Breast epithelium (tissue), 4 donors: ENCODE data around the gene ATAD3B. TPM values are rescaled to one million over a fixed set of nuclear protein-coding genes. Genes with fewer than 3 reads are reported as not detected.

Source experiments
- DNase-seq, 2 donors: peaks; one replicate each; pipeline ENCODE4 v3.0.0-alpha.2; 2019; ENCODE audit warnings: low spot score in 2 of 2
- H3K27ac ChIP-seq, 2 donors: fragments of 200-600 bp; sonication (generic) in 1 of 2; one replicate each; pipeline ENCODE4 v1.5.1; 2016 to 2019; ENCODE audit warnings: mild to moderate bottlenecking in 1 of 2
- H3K27me3 ChIP-seq, 2 donors: fragments of 200-600 bp; sonication (generic) in 1 of 2; one replicate each; pipeline versions ENCODE4 v1.5.1 to v1.6.0; 2017 to 2019; ENCODE audit warnings: control low read depth in 1 of 2, mild to moderate bottlenecking in 1 of 2
- H3K36me3 ChIP-seq: fragments of 200-600 bp; one replicate; pipeline ENCODE4 v1.5.1; 2019
- H3K4me1 ChIP-seq, 2 donors: fragments of 200-600 bp; sonication (generic); one replicate each; pipeline ENCODE4 v1.5.1; 2016 to 2019; ENCODE audit warnings: control low read depth in 1 of 2
- H3K4me3 ChIP-seq, 3 donors: fragments of 200-600 bp; sonication (generic); 1 replicate in 2 of 3; 2 replicates in 1 of 3; pipeline ENCODE4 v1.5.1; 2016 to 2019; ENCODE audit warnings: mild to moderate bottlenecking in 3 of 3, moderate library complexity in 2 of 3
- H3K9me3 ChIP-seq, 2 donors: fragments of 200-600 bp; sonication (generic) in 1 of 2; one replicate each; pipeline ENCODE4 v1.5.1; 2016 to 2019; ENCODE audit warnings: control low read depth in 1 of 2
- CTCF ChIP-seq, 3 donors: fragments of 450-650 bp; IDR thresholded peaks; one replicate each; pipeline ENCODE4 v1.5.1; 2016 to 2017; ENCODE audit warnings: antibody characterized with exemption in 3 of 3, mild to moderate bottlenecking in 3 of 3, moderate library complexity in 3 of 3
- POLR2A ChIP-seq: fragments of 450-650 bp; IDR thresholded peaks from one replicate; pipeline ENCODE4 v1.6.1; 2016; ENCODE audit warnings: antibody characterized with exemption, mild to moderate bottlenecking, moderate library complexity
- POLR2AphosphoS5 ChIP-seq, 3 donors: sonication (generic); formaldehyde crosslinking; IDR thresholded peaks; one replicate each; pipeline ENCODE4 v1.6.1; 2017; ENCODE audit warnings: antibody characterized with exemption in 3 of 3
- intact Hi-C: fragments of 100-400 bp; cut with DNase I; formaldehyde crosslinking; loops from one replicate; pipeline ENCODE4 v1.15.1; 2023; ENCODE audit warnings: low total_unique reads
- total RNA-seq, 3 donors: library from RNA; depleted of rRNA; stranded (reverse); fragments of >200 nt; gene quantifications; one replicate each; pipeline ENCODE4 v1.1.0, GENCODE V29; 2016

Gene ATAD3B
- total RNA-seq, 3 donors from 2014 or later = 9.9 to 22.9 (median 22.4) TPM

GRCh38 chr1:1540818-1541628, 69.5 kb downstream of the ATAD3B start:
- Histone ChIP-seq H3K4me1 (peaks cover 0 to 14% of the 10 kb centered on the region in 2 donors), H3K9me3 (no peaks in the 10 kb centered on the region), H3K27ac (peak overlapping the region; percentile 61 to 86), H3K4me3 (peak overlapping the region; percentile 55 to 90 (median 68)), H3K27me3 (no peaks in the 10 kb centered on the region), H3K36me3 (no peaks in the 10 kb centered on the region)
- no peak for DNase-seq
- intact Hi-C loops = no loop called here
- TF ChIP-seq POLR2A = no peak
- TF ChIP-seq CTCF (IDR thresholded peaks at IDR 0.05) = no peak
- TF ChIP-seq POLR2AphosphoS5 (IDR thresholded peaks at IDR 0.05) = no peak

GRCh38 chr1:1541956-1542765, 70.6 kb downstream of the ATAD3B start:
- intact Hi-C loops = no loop called here

DNA sequence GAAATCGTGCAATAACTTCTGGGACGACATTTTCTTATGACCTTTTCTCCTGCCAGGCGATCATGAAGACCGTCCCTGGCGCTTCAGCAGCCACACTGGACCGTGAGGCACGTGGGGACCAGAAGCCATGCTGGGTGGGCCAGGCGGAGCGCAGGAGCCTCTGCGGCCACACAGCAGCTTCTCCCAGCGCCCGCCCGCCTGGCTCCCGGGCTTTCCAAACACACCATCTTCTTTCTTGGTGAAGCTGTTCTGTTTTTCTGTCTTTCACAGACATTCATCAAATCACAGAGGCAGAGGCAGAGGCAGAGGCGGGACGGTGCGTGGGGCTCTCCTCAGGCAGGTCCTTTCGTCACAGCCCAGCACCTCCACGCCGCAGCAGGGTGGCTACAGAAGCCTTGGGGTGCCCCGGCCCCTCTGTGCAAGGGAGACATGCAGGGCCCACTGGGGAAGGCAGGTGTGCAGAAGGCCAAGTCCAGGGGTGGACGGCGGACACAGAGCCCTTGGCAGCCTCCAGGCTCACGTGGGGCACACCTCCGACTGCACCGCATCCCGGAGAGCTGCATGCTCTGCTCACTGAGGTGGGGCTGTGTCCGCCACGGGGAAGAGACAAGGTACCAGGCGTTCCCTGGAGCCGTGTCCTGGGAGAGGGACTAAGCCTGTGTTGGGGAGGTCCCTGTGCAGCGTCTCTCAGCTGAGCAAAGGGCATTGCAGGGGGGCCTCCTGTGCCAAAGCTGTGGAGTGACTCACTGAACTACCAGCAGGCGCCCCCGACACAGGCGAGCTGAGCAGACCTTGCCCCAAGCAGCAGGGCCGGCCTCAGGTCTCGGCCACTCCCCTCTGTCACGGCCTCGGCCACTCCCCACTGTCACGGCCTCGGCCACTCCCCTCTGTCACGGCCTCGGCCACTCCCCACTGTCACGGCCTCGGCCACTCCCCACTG, 71.5 kb downstream of the ATAD3B start:
- H3K9me3 ChIP-seq = no peaks in the 10 kb centered on the region
- TF ChIP-seq CTCF (IDR thresholded peaks at IDR 0.05) (no peak), POLR2A (no peak), POLR2AphosphoS5 (IDR thresholded peaks at IDR 0.05) (no peak)
- no peaks in the 10 kb centered on the region for H3K27me3 ChIP-seq
- H3K4me3 ChIP-seq = peak overlapping the region in 1 of 3 donors; percentile 35
- intact Hi-C loops = no loop called here
- H3K4me1 ChIP-seq = peaks cover 0 to 14% of the 10 kb centered on the region in 2 donors
- DNase-seq = no peak
- H3K36me3 ChIP-seq = no peaks in the 10 kb centered on the region
- no peak overlapping the region for H3K27ac ChIP-seq

More at GRCh38 chr1:1541956-1542765, 70.6 kb downstream of the ATAD3B start:
- Histone ChIP-seq H3K27ac (no peak overlapping the region), H3K4me3 (no peak overlapping the region), H3K36me3 (no peaks in the 10 kb centered on the region), H3K4me1 (peaks cover 0 to 14% of the 10 kb centered on the region in 2 donors), H3K9me3 (no peaks in the 10 kb centered on the region), H3K27me3 (no peaks in the 10 kb centered on the region)
- DNase-seq = no peak
- no peak for TF ChIP-seq CTCF (IDR thresholded peaks at IDR 0.05)
- no peak for TF ChIP-seq POLR2A
- no peak for TF ChIP-seq POLR2AphosphoS5 (IDR thresholded peaks at IDR 0.05)

GRCh38 chr1:1543706-1544099, 72.1 kb downstream of the ATAD3B start:
- intact Hi-C loops = no loop called here

GRCh38 chr1:1544544-1544943, 73.0 kb downstream of the ATAD3B start:
- Histone ChIP-seq H3K27ac (no peak overlapping the region), H3K27me3 (no peaks in the 10 kb centered on the region), H3K36me3 (no peaks in the 10 kb centered on the region), H3K9me3 (no peaks in the 10 kb centered on the region), H3K4me3 (no peak overlapping the region), H3K4me1 (peaks cover 0 to 10% of the 10 kb centered on the region in 2 donors)
- TF ChIP-seq POLR2A (no peak), POLR2AphosphoS5 (IDR thresholded peaks at IDR 0.05) (no peak), CTCF (IDR thresholded peaks at IDR 0.05) (no peak)
- intact Hi-C loops = no loop called here
- no peak for DNase-seq

More at GRCh38 chr1:1543706-1544099, 72.1 kb downstream of the ATAD3B start:
- TF ChIP-seq POLR2A = no peak
- no peak for TF ChIP-seq POLR2AphosphoS5 (IDR thresholded peaks at IDR 0.05)
- Histone ChIP-seq H3K4me3 (peak overlapping the region in 1 of 3 donors; percentile 35), H3K27ac (no peak overlapping the region), H3K4me1 (peaks cover 0 to 14% of the 10 kb centered on the region in 2 donors), H3K9me3 (no peaks in the 10 kb centered on the region), H3K36me3 (no peaks in the 10 kb centered on the region), H3K27me3 (no peaks in the 10 kb centered on the region)
- peak; percentile 79 to 94 for DNase-seq
